Activated T-helper 17 cell treated with anti-CD3 and anti-CD28 coated beads, Interleukin-2, amount 50 U/mL, for 72 hours (primary cell): Measurements from ENCODE around the gene LACC1. TPM values are rescaled to one million over a fixed set of nuclear protein-coding genes. Genes with fewer than 3 reads are reported as not detected.
A peak's percentile ranks its signal among the peaks of the same experiment; 100 is the strongest.

Experiments used
- ATAC-seq: fragments of 150-1000 bp; cut with Tn5 transposase; replicated peaks from 2 replicates; pipeline ENCODE4 v1.10.0; 2021; ENCODE audit warnings: mild to moderate bottlenecking, moderate library complexity
- H3K27ac Mint-ChIP-seq: one replicate; pipeline ENCODE4 v1.8.0; 2022; ENCODE audit warnings: mixed read lengths
- H3K27me3 Mint-ChIP-seq: one replicate; pipeline ENCODE4 v1.8.0; 2022; ENCODE audit warnings: mixed read lengths
- H3K36me3 Mint-ChIP-seq: one replicate; pipeline ENCODE4 v1.8.0; 2022; ENCODE audit warnings: low read depth, mild to moderate bottlenecking, mixed read lengths
- H3K4me1 Mint-ChIP-seq: one replicate; pipeline ENCODE4 v1.8.0; 2022; ENCODE audit warnings: mixed read lengths
- H3K4me3 Mint-ChIP-seq: one replicate; pipeline ENCODE4 v1.8.0; 2022; ENCODE audit warnings: mild to moderate bottlenecking, mixed read lengths
- H3K9me3 Mint-ChIP-seq: one replicate; pipeline ENCODE4 v1.8.0; 2022; ENCODE audit warnings: mixed read lengths
- total RNA-seq, 2 donors: library from RNA; stranded (reverse); gene quantifications; one replicate each; pipeline ENCODE4 v1.2.3, GENCODE V29; 2022

LACC1 gene
- total RNA-seq, 2 donors from 2014 or later = 6.5 to 8.2 TPM

DNA sequence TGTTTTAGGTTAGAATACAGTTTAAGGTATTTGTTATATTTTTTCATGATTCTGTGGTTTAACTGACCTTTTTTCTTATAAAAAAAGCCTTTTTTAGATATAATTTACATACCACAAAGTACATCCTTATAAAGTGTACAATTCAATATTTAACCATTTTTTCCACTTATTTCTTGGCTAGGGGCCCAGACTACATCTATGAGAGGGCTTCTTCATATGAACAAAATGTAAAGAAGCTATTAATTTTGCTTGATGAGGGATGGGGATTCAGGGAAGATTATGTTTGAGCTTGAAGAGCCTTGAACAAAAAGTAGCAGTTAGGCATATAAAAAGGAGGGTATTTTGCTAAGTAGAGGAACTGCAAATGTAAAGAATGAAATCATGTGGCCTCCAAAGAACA, 2.4 kb upstream of the LACC1 start:
- H3K36me3 Mint-ChIP-seq = peaks cover 26% of the 10 kb centered on the region
- H3K9me3 Mint-ChIP-seq = no peaks in the 10 kb centered on the region
- no peak for ATAC-seq
- H3K27me3 Mint-ChIP-seq = no peaks in the 10 kb centered on the region
- H3K4me1 Mint-ChIP-seq = peaks cover 16% of the 10 kb centered on the region
- no peak overlapping the region for H3K27ac Mint-ChIP-seq
- peak overlapping the region; percentile 92 for H3K4me3 Mint-ChIP-seq

DNA sequence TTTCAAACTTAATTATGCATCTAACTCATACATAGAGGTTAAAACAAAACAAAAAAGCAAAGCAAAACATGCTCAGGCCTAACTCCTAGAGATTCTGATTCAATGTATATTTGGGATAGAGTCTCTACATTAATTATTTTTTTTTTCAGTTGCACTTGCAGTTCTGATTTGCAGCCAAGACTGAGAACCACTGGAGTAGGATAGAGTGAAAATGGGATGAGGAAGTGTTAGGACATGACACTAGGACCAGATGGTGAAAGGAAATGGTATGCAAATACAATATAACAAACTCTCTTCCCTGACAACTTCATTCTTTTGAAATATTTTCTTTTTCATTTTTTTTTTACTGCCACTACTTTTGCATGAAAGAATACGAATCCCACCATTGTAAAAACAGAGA, 1.9 kb upstream of the LACC1 start:
- peaks cover 16% of the 10 kb centered on the region for H3K4me1 Mint-ChIP-seq
- peak overlapping the region; percentile 92 for H3K4me3 Mint-ChIP-seq
- no peaks in the 10 kb centered on the region for H3K9me3 Mint-ChIP-seq
- no peak overlapping the region for H3K27ac Mint-ChIP-seq
- peaks cover 26% of the 10 kb centered on the region for H3K36me3 Mint-ChIP-seq
- no peak for ATAC-seq
- H3K27me3 Mint-ChIP-seq = no peaks in the 10 kb centered on the region

GRCh38 chr13:43878892-43879754, 581 bp upstream of the LACC1 start, which contains the start of gene CCDC122:
TSS of gene CCDC122 (minus strand) at chr13:43879740. CDS start at chr13:43869376, 10,364 bp downstream.
- no peaks in the 10 kb centered on the region for H3K9me3 Mint-ChIP-seq
- peaks cover 16% of the 10 kb centered on the region for H3K4me1 Mint-ChIP-seq
- peak; percentile 94 for ATAC-seq
- peak within 1 kb of the TSS; percentile 75 for H3K27ac Mint-ChIP-seq
- no peaks in the 10 kb centered on the region for H3K27me3 Mint-ChIP-seq
- H3K36me3 Mint-ChIP-seq = peaks cover 32% of the 10 kb centered on the region
- peak within 1 kb of the TSS; percentile 92 for H3K4me3 Mint-ChIP-seq

DNA sequence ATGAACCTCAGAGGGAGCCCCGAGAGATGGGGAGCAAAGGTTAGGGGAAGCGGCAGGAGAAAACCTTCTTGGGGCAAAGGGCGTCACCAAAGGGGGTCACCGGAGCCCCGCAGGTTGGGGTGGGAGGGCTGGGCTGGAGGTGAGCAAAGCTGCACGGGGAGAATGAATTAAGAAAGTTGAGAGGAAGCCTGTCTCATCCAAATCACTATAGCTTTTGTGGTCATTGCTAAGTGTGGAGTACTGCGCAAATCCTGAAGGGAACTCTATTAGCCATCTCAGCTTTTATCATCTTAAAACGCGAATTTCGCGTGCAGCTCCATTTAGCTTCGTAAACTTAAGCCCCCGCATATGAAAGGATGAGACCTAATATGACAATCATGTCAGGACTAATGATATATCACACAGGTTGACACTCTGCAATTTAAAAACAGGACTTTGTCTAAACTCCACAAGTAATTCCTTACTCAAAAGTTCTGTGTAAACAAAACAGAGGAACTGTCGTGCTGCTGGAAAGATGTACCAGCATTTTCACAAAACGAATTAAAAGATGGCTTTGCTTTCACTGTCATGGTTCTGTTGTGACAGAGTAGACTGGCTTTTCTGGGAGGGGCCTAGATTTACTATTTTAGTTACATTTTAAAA, 631 bp downstream of the LACC1 start:
- Mint-ChIP-seq H3K4me3 (peak overlapping the region; percentile 92), H3K9me3 (no peaks in the 10 kb centered on the region), H3K27ac (peak overlapping the region; percentile 75), H3K4me1 (peaks cover 16% of the 10 kb centered on the region), H3K27me3 (no peaks in the 10 kb centered on the region), H3K36me3 (peaks cover 42% of the 10 kb centered on the region)
- no peak for ATAC-seq

DNA sequence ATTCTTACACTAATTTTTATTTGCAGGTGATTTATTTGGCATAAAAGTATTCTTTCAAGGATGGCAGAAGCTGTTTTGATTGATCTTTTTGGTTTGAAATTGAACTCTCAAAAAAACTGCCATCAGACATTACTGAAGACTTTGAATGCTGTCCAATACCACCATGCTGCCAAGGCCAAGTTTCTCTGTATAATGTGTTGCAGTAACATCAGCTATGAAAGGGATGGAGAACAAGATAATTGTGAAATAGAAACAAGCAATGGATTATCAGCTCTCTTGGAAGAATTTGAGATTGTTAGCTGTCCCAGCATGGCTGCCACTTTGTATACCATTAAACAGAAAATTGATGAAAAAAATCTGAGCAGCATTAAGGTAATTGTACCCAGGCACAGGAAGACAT, 1.2 kb downstream of the LACC1 start:
- H3K4me1 Mint-ChIP-seq = peaks cover 16% of the 10 kb centered on the region
- ATAC-seq = no peak

DNA sequence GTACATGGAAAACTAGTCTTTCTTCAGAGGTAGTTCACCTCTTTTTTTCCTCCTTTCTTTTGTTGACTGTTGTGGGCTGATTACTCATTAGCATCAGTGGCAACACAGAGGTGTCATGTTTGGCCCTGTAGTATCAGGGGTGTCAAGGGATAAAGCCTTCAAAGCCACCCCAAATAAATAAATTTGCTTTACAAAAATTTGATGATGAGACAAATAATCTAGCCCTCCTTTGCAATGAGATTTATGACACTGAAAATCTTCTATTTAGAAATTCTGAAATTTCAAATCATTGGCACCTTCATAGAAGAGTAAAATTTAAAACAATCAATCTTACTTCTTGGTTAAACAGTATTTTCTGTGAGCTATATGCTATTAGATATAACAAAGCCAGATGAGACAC, 1.9 kb downstream of the LACC1 start:
- H3K4me3 Mint-ChIP-seq = peak overlapping the region; percentile 92
- ATAC-seq = no peak
- peaks cover 48% of the 10 kb centered on the region for H3K36me3 Mint-ChIP-seq
- H3K27me3 Mint-ChIP-seq = no peaks in the 10 kb centered on the region
- peaks cover 16% of the 10 kb centered on the region for H3K4me1 Mint-ChIP-seq
- no peaks in the 10 kb centered on the region for H3K9me3 Mint-ChIP-seq
- no peak overlapping the region for H3K27ac Mint-ChIP-seq

More for the DNA sequence above, 1.2 kb downstream of the LACC1 start:
- Mint-ChIP-seq H3K9me3 (no peaks in the 10 kb centered on the region), H3K4me3 (peak overlapping the region; percentile 92), H3K27ac (no peak overlapping the region), H3K27me3 (no peaks in the 10 kb centered on the region), H3K36me3 (peaks cover 48% of the 10 kb centered on the region)

DNA sequence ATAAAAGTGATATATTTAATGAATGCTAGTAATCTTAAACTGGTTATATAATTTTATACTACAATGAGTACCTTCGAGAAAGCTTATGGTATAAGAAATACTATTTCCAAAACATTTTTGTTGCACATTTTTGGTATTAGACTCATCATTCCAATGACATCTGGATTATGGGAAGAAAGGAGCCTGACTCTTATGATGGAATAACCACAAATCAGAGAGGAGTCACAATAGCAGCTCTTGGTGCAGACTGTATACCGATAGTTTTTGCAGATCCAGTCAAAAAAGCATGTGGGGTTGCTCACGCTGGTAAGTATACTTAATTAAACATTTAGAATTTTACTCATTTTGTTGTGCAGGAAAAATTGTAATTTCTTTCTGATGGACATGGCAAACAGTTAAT, 3.9 kb downstream of the LACC1 start:
- ATAC-seq = no peak
- Mint-ChIP-seq H3K4me3 (no peak overlapping the region), H3K36me3 (peaks cover 48% of the 10 kb centered on the region), H3K27me3 (no peaks in the 10 kb centered on the region), H3K9me3 (no peaks in the 10 kb centered on the region), H3K27ac (no peak overlapping the region), H3K4me1 (peaks cover 11% of the 10 kb centered on the region)

DNA sequence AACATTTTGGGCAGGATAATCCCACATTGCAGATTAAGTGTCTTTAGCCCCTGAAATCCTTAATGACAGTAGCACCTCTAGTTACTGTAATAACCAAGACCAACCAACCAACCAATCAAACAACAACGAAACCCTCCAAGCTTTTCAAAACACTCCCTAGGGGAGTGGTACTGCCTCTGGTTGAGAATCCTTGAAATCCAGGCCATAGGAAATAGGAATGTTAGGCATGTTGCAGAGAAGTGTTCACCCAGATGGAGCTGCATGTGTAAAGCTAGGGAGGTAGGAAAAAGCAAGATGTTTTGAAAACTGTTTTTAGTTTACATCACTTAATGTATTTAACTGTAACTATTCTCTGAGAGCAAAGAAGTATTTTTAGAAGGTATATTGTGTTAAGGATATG, 4.5 kb downstream of the LACC1 start:
- H3K27me3 Mint-ChIP-seq = no peaks in the 10 kb centered on the region
- no peaks in the 10 kb centered on the region for H3K9me3 Mint-ChIP-seq
- peaks cover 10% of the 10 kb centered on the region for H3K4me1 Mint-ChIP-seq
- ATAC-seq = no peak
- no peak overlapping the region for H3K4me3 Mint-ChIP-seq
- H3K27ac Mint-ChIP-seq = no peak overlapping the region
- H3K36me3 Mint-ChIP-seq = peaks cover 50% of the 10 kb centered on the region

- Mint-ChIP-seq H3K27ac (no peak overlapping the region), H3K4me3 (no peak overlapping the region), H3K9me3 (no peaks in the 10 kb centered on the region), H3K36me3 (peaks cover 36% of the 10 kb centered on the region), H3K4me1 (no peaks in the 10 kb centered on the region), H3K27me3 (no peaks in the 10 kb centered on the region)
- ATAC-seq = no peak
Observed at GRCh38 chr13:43894438-43894837, 14.7 kb downstream of the LACC1 start.

DNA sequence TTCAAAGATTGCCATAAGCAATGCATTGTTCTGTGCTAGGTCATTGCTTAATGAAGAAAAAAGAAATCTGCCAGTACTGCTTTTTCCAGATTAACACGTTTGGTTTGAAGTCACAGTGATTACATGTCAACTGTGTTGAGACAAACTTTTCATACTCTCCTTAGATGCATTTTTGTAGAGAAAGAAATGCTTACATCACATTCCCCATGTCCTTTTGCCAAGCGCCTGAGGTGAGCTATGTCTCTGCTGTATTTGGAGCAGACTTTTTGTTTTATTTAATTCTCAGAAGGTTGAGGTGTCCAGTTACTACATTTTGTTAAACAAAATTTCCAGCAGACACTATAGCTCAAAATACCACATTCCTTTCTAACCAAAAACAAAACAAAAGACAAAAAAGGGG, 16.2 kb downstream of the LACC1 start:
- no peak overlapping the region for H3K4me3 Mint-ChIP-seq
- ATAC-seq = no peak
- no peak overlapping the region for H3K27ac Mint-ChIP-seq
- no peaks in the 10 kb centered on the region for H3K27me3 Mint-ChIP-seq
- no peaks in the 10 kb centered on the region for H3K4me1 Mint-ChIP-seq
- H3K36me3 Mint-ChIP-seq = peaks cover 21% of the 10 kb centered on the region
- H3K9me3 Mint-ChIP-seq = no peaks in the 10 kb centered on the region

DNA sequence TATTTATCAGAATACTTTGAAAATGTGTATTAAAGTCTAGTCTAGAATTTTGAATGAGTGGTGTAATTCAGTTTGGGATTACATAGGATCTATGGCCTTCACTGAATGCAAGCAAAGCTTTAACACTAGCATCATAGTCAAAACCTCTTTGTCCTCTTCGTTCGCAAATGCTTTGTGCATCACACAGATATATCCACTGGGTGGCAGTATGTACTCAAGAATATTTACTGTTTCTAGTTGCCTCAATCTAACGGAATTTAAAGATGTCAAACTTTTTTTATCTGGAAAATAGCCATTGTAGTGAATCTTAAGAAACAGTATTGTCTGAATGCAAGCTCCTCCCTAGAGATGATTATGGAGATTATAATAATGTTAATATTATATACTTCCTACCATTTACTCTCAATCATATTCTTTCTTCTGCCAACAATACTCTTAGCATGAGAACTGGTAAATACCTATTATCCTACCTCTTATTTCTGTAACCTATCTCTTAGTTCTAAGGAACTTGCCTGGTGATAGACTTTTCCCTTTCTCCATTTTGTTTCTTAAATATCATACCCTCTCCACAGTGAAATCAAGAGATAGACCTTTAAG, 25.8 kb downstream of the LACC1 start:
- H3K9me3 Mint-ChIP-seq = no peaks in the 10 kb centered on the region
- no peaks in the 10 kb centered on the region for H3K36me3 Mint-ChIP-seq
- H3K27ac Mint-ChIP-seq = no peak overlapping the region
- ATAC-seq = peak; percentile 68
- H3K4me3 Mint-ChIP-seq = no peak overlapping the region
- H3K27me3 Mint-ChIP-seq = peaks cover 4% of the 10 kb centered on the region
- H3K4me1 Mint-ChIP-seq = no peaks in the 10 kb centered on the region

- H3K27ac Mint-ChIP-seq = no peak overlapping the region
- ATAC-seq = peak; percentile 75
- H3K4me1 Mint-ChIP-seq = no peaks in the 10 kb centered on the region
- no peaks in the 10 kb centered on the region for H3K36me3 Mint-ChIP-seq
- no peak overlapping the region for H3K4me3 Mint-ChIP-seq
- no peaks in the 10 kb centered on the region for H3K9me3 Mint-ChIP-seq
- peaks cover 10% of the 10 kb centered on the region for H3K27me3 Mint-ChIP-seq
Observed at GRCh38 chr13:43908156-43909126, 28.7 kb downstream of the LACC1 start.

DNA sequence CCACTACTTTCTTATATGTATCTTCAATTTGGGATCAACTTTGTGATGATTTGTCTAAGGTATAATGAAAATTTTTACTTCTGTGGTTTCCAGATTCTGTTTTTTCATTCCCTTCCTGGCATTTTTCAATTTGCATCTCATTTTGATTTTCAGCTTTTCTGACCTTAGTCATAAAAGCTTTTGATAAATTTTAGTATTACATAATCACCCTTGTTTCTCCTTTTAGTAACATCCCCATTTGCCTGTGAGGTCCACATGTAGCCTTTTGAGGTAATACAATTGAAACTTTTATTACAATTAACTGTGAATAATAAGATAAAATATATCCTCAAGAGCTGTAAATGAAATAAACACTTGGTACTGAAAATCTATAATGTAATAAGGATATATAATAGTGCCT, 31.2 kb downstream of the LACC1 start:
- no peak for ATAC-seq
- Mint-ChIP-seq H3K27ac (no peak overlapping the region), H3K36me3 (no peaks in the 10 kb centered on the region), H3K9me3 (no peaks in the 10 kb centered on the region), H3K4me1 (no peaks in the 10 kb centered on the region), H3K4me3 (no peak overlapping the region), H3K27me3 (peaks cover 12% of the 10 kb centered on the region)

GRCh38 chr13:43911278-43911677, 31.6 kb downstream of the LACC1 start:
- Mint-ChIP-seq H3K27ac (no peak overlapping the region), H3K36me3 (no peaks in the 10 kb centered on the region), H3K9me3 (no peaks in the 10 kb centered on the region), H3K4me1 (no peaks in the 10 kb centered on the region), H3K4me3 (no peak overlapping the region), H3K27me3 (peaks cover 12% of the 10 kb centered on the region)
- ATAC-seq = no peak
